Measurements from ENCODE around the gene ITGB4.

DNA sequence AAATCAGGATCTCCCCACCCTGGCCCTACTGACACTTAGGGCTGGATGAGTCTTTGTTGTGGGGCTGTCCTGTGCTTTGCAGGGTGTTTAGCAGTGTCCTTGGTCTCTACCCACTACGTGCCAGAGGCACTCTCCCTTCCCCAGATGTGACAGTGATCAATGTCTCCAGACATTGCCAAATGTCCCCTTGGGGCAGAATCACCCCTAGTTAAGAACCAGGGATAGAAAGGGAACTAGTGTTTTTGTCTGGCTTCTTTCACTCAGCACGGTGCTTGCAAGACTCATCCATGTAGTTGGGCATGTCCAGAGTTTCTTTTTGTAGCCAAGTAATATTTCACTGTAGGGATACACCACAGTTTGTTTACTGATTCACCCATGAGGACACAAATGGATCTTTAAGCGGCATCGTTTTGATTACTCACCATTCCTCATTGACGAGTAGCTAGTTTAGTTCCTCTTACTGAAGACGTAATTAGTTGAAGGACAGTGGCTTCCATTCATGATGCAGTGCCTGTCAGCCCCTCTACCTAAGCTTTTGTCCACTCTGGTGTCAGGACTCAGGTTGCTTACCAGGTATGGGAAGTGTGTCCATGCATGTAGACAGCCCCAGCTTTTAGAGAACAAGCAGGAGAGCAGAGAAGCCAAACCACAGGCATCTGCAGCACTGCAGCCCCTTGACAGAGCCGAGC is 26.0 kb upstream of the ITGB4 start:
- TF ChIP-seq, protein P1, sequence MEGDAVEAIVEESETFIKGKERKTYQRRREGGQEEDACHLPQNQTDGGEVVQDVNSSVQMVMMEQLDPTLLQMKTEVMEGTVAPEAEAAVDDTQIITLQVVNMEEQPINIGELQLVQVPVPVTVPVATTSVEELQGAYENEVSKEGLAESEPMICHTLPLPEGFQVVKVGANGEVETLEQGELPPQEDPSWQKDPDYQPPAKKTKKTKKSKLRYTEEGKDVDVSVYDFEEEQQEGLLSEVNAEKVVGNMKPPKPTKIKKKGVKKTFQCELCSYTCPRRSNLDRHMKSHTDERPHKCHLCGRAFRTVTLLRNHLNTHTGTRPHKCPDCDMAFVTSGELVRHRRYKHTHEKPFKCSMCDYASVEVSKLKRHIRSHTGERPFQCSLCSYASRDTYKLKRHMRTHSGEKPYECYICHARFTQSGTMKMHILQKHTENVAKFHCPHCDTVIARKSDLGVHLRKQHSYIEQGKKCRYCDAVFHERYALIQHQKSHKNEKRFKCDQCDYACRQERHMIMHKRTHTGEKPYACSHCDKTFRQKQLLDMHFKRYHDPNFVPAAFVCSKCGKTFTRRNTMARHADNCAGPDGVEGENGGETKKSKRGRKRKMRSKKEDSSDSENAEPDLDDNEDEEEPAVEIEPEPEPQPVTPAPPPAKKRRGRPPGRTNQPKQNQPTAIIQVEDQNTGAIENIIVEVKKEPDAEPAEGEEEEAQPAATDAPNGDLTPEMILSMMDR (IDR thresholded peaks at IDR 0.05; ENCODE audit: borderline replicate concordance, extremely low read depth, low read length, poor library complexity, severe bottlenecking), result no peak
- no peak for TF ChIP-seq EZH2 (IDR thresholded peaks at IDR 0.05; ENCODE audit: borderline replicate concordance, low read depth, low read length, severe bottlenecking)
